Psoas muscle (tissue), 8 donors: Measurements from ENCODE around the gene LRRC56. TPM values are rescaled to one million over a fixed set of nuclear protein-coding genes. Genes with fewer than 3 reads are reported as not detected.

Experiments used
- ATAC-seq, 4 donors: fragments of 200-7000 bp; cut with Tn5 transposase; one replicate each; pipeline ENCODE4 v1.9.1; 2020; ENCODE audit warnings: moderate library complexity in 3 of 4, mild to moderate bottlenecking in 2 of 4
- DNase-seq, 2 donors: peaks; one replicate each; pipeline ENCODE4 v3.0.0-alpha.2; 2020
- H3K27ac ChIP-seq: fragments of 200-600 bp; one replicate; pipeline ENCODE4 v1.8.0; 2022
- H3K27me3 ChIP-seq, 3 donors: fragments of 200-600 bp in 1 of 3; one replicate each; pipeline versions ENCODE4 v1.6.1 to v1.8.0; 2013 to 2022; ENCODE audit warnings: low read length in 2 of 3, mild to moderate bottlenecking in 2 of 3, moderate library complexity in 1 of 3; ENCODE audit not compliant: insufficient read depth in 3 of 3
- H3K36me3 ChIP-seq, 2 donors: fragments of 200-600 bp in 1 of 2; one replicate each; pipeline versions ENCODE4 v1.6.1 to v1.8.0; 2013 to 2022; ENCODE audit warnings: low read depth in 1 of 2, mild to moderate bottlenecking in 1 of 2, moderate library complexity in 1 of 2; ENCODE audit not compliant: insufficient read depth in 1 of 2
- H3K4me1 ChIP-seq: fragments of 200-600 bp; one replicate; pipeline ENCODE4 v1.8.0; 2022
- H3K4me3 ChIP-seq: fragments of 200-600 bp; one replicate; pipeline ENCODE4 v1.8.0; 2022; ENCODE audit warnings: mild to moderate bottlenecking
- H3K9me3 ChIP-seq: fragments of 200-600 bp; one replicate; pipeline ENCODE4 v1.8.0; 2022
- CTCF ChIP-seq: fragments of 200-600 bp; IDR thresholded peaks from one replicate; pipeline ENCODE4 v1.8.0; 2022; ENCODE audit warnings: antibody characterized with exemption
- WGBS, 3 donors: extraction: QIAGEN DNeasy Blood & Tissue Kit; methylation state at CpG; one replicate each; pipeline versions ENCODE4 v1.1.6 to v1.1.7; 2013; 5-methylcytosine and 5-hydroxymethylcytosine counted together
- intact Hi-C, 2 donors: fragments of 100-400 bp; cut with DNase I; formaldehyde crosslinking; loops; one replicate each; pipeline versions ENCODE4 v1.11.0 to v1.14.2; 2022
- polyA plus RNA-seq, 3 donors: library from polyadenylated mRNA; stranded (reverse); fragments of 200-250 nt; gene quantifications; one replicate each; pipeline ENCODE4 v1.2.3, GENCODE V29; 2013
- total RNA-seq, 4 donors: library from RNA; stranded (reverse); fragmentation: NEBNext Ultra II Directional in 2 of 4; extraction: Animal tissue kit (Norgen Biotek cat#: 25700) in 2 of 4; gene quantifications; one replicate each; pipeline versions ENCODE4 v1.2.1 to v1.2.4, GENCODE V29; 2021 to 2023
- donor health status: healthy with polysubstance abuse.
- donor health status: DM: no; HTN: no; CAD: no; lungs with moderate emphysema.
- donor health status: Bipolar disorder and iron deficiency.
- donor health status: healthy.
- donor health status: DM: yes; HTN: yes; CAD: no.
- donor health status: DM: no; HTN: no; CAD: no.
- donor health status: DM: no; HTN: no; CAD: no.
- donor health status: DM: yes; HTN: yes; CAD: no.

Gene LRRC56
- total and polyA plus RNA-seq, 7 donors, result 0.30 to 0.84 (median 0.54) TPM; not detected in 1

GRCh38 chr11:563812-564578 lies 26.7 kb downstream of the LRRC56 start:
- Histone ChIP-seq H3K27ac (no peak overlapping the region), H3K36me3 (no peaks in the 10 kb centered on the region), H3K4me3 (no peak overlapping the region), H3K9me3 (no peaks in the 10 kb centered on the region), H3K27me3 (no peaks in the 10 kb centered on the region), H3K4me1 (peaks cover 11% of the 10 kb centered on the region)
- no peak for TF ChIP-seq CTCF
- peak in 1 of 2 donors; percentile 48 for DNase-seq
- WGBS, 3 donors, result 81 to 85% (median 85%) methylated on average over 12 of the region's 12 CpGs
- ATAC-seq, result no peak
- intact Hi-C loops, result no loop called here

GRCh38 chr11:565921-566509 lies 28.7 kb downstream of the LRRC56 start:
- Histone ChIP-seq H3K36me3 (no peaks in the 10 kb centered on the region), H3K27ac (no peak overlapping the region), H3K4me3 (no peak overlapping the region), H3K27me3 (no peaks in the 10 kb centered on the region), H3K4me1 (peaks cover 12% of the 10 kb centered on the region), H3K9me3 (no peaks in the 10 kb centered on the region)
- ATAC-seq (no peak), DNase-seq (no peak)
- 82 to 86% (median 85%) methylated on average over 12 of the region's 12 CpGs for WGBS, 3 donors
- no peak for TF ChIP-seq CTCF
- intact Hi-C loops, result loop anchor here in 1 of 2 donors (1.0 kb wide), 1 partner anchor 14 kb away; no protein-coding TSS in a partner anchor

- WGBS, 3 donors, result 76 to 88% (median 85%) methylated on average over 18 of the region's 18 CpGs
- H3K4me3 ChIP-seq, result peak overlapping the region; percentile 75
- H3K4me1 ChIP-seq, result peaks cover 7% of the 10 kb centered on the region
- no peak for ATAC-seq
- no peaks in the 10 kb centered on the region for H3K36me3 ChIP-seq
- TF ChIP-seq CTCF, result no peak
- no peaks in the 10 kb centered on the region for H3K9me3 ChIP-seq
- H3K27ac ChIP-seq, result peak overlapping the region; percentile 88
- peak in 1 of 2 donors; percentile 49 for DNase-seq
- H3K27me3 ChIP-seq, result no peaks in the 10 kb centered on the region
- intact Hi-C loops, result no loop called here
Measured at GRCh38 chr11:567011-567628, 29.8 kb downstream of the LRRC56 start.

GRCh38 chr11:567629-568292 lies 30.4 kb downstream of the LRRC56 start:
- peaks cover 7% of the 10 kb centered on the region for H3K4me1 ChIP-seq
- H3K36me3 ChIP-seq, result no peaks in the 10 kb centered on the region
- ATAC-seq, result peak in 3 of 4 donors; percentile 6 to 12 (median 9)
- intact Hi-C loops, result no loop called here
- 23 to 33% (median 24%) methylated on average over 31 to 41 of the region's 41 CpGs for WGBS, 3 donors
- TF ChIP-seq CTCF, result no peak
- no peaks in the 10 kb centered on the region for H3K9me3 ChIP-seq
- H3K27ac ChIP-seq, result peak overlapping the region; percentile 88
- peak overlapping the region; percentile 75 for H3K4me3 ChIP-seq
- no peaks in the 10 kb centered on the region for H3K27me3 ChIP-seq
- no peak for DNase-seq
